Right lobe of liver (tissue), 4 donors: ENCODE data around the gene ZNF326.

Experiments
- CTCF ChIP-seq, 4 donors: fragments of 200-600 bp in 3 of 4; fragments of 450-650 bp in 1 of 4; IDR thresholded peaks; one replicate each; pipeline versions ENCODE4 v1.5.1 to v1.8.0; 2016 to 2022; ENCODE audit warnings: antibody characterized with exemption in 4 of 4, mild to moderate bottlenecking in 2 of 4
- POLR2A ChIP-seq: fragments of 450-650 bp; IDR thresholded peaks from one replicate; pipeline ENCODE4 v1.6.1; 2017; ENCODE audit warnings: antibody characterized with exemption, mild to moderate bottlenecking
- donor health status: DM: no; HTN: no; CAD: no.
- donor health status: DM: no; HTN: no; CAD: no.
- donor health status: DM: no; HTN: yes; CAD: no.

GRCh38 chr1:89959719-89960118 lies 35.2 kb upstream of the ZNF326 start:
- TF ChIP-seq CTCF (IDR thresholded peaks at IDR 0.05) = no peak
- TF ChIP-seq POLR2A = no peak
